Breast epithelium (tissue), 4 donors: ENCODE measurements around the gene ATG101. TPM values are rescaled to one million over a fixed set of nuclear protein-coding genes. Genes with fewer than 3 reads are reported as not detected.
A peak's percentile ranks its signal among the peaks of the same experiment; 100 is the strongest.

ENCODE experiments used
- DNase-seq, 2 donors: peaks; one replicate each; pipeline ENCODE4 v3.0.0-alpha.2; 2019; ENCODE audit warnings: low spot score in 2 of 2
- H3K27ac ChIP-seq, 2 donors: fragments of 200-600 bp; sonication (generic) in 1 of 2; one replicate each; pipeline ENCODE4 v1.5.1; 2016 to 2019; ENCODE audit warnings: mild to moderate bottlenecking in 1 of 2
- H3K27me3 ChIP-seq, 2 donors: fragments of 200-600 bp; sonication (generic) in 1 of 2; one replicate each; pipeline versions ENCODE4 v1.5.1 to v1.6.0; 2017 to 2019; ENCODE audit warnings: control low read depth in 1 of 2, mild to moderate bottlenecking in 1 of 2
- H3K36me3 ChIP-seq: fragments of 200-600 bp; one replicate; pipeline ENCODE4 v1.5.1; 2019
- H3K4me1 ChIP-seq, 2 donors: fragments of 200-600 bp; sonication (generic); one replicate each; pipeline ENCODE4 v1.5.1; 2016 to 2019; ENCODE audit warnings: control low read depth in 1 of 2
- H3K4me3 ChIP-seq, 3 donors: fragments of 200-600 bp; sonication (generic); 1 replicate in 2 of 3; 2 replicates in 1 of 3; pipeline ENCODE4 v1.5.1; 2016 to 2019; ENCODE audit warnings: mild to moderate bottlenecking in 3 of 3, moderate library complexity in 2 of 3
- H3K9me3 ChIP-seq, 2 donors: fragments of 200-600 bp; sonication (generic) in 1 of 2; one replicate each; pipeline ENCODE4 v1.5.1; 2016 to 2019; ENCODE audit warnings: control low read depth in 1 of 2
- POLR2A ChIP-seq: fragments of 450-650 bp; IDR thresholded peaks from one replicate; pipeline ENCODE4 v1.6.1; 2016; ENCODE audit warnings: antibody characterized with exemption, mild to moderate bottlenecking, moderate library complexity
- POLR2AphosphoS5 ChIP-seq, 3 donors: sonication (generic); formaldehyde crosslinking; IDR thresholded peaks; one replicate each; pipeline ENCODE4 v1.6.1; 2017; ENCODE audit warnings: antibody characterized with exemption in 3 of 3
- intact Hi-C: fragments of 100-400 bp; cut with DNase I; formaldehyde crosslinking; loops from one replicate; pipeline ENCODE4 v1.15.1; 2023; ENCODE audit warnings: low total_unique reads
- total RNA-seq, 3 donors: library from RNA; depleted of rRNA; stranded (reverse); fragments of >200 nt; gene quantifications; one replicate each; pipeline ENCODE4 v1.1.0, GENCODE V29; 2016
- TF ChIP-seq, protein P1 (sequence below), 3 donors: fragments of 450-650 bp; IDR thresholded peaks; one replicate each; pipeline ENCODE4 v1.5.1; 2016 to 2017; ENCODE audit warnings: antibody characterized with exemption in 3 of 3, mild to moderate bottlenecking in 3 of 3, moderate library complexity in 3 of 3

The ATG101 gene
- total RNA-seq, 3 donors from 2014 or later: 35.0 to 54.2 (median 39.7) TPM

DNA sequence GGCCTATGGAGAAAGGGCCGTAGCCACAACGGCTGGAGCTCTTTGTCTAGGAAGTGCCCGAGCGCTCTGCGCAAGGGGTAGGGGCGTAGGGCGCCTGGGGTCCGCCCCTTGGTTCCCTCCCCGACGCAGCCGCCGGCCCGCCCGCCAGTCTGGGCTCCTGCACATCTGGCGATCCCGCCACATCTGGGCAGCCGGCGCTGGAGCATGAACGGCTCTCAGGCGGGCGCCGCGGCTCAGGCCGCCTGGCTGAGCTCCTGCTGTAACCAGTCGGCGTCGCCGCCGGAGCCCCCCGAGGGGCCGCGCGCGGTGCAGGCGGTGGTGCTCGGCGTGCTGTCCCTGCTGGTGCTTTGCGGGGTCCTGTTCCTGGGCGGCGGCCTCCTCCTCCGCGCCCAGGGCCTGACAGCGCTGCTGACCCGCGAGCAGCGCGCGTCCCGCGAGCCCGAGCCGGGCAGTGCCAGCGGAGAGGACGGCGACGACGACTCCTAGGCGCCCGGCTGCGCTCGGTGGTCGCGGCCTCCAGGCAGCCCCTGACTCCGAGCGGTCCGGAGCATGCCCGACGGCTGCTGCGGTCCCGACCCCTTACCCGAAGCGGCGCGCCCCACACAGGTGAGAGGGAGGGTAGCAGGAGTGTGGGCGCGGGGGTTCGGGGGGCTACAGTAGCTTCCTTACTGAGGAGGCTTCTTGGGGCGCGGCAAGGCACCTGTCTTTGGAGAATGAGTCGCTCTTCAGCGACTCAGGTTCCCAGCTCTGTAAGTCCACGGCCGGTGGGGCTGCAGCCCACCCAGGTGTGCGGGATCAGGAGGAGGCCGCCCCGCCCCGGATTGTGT is 10.0 kb downstream of the ATG101 start, which contains the start of gene SMIM41:
Gene SMIM41, plus strand, starts transcription at position 129 of the 827 bp plus-strand sequence. Its CDS starts 76 bp downstream, at position 205.
- no peak for TF ChIP-seq POLR2AphosphoS5 (IDR thresholded peaks at IDR 0.05)
- TF ChIP-seq POLR2A: no peak
- TF ChIP-seq, protein P1, sequence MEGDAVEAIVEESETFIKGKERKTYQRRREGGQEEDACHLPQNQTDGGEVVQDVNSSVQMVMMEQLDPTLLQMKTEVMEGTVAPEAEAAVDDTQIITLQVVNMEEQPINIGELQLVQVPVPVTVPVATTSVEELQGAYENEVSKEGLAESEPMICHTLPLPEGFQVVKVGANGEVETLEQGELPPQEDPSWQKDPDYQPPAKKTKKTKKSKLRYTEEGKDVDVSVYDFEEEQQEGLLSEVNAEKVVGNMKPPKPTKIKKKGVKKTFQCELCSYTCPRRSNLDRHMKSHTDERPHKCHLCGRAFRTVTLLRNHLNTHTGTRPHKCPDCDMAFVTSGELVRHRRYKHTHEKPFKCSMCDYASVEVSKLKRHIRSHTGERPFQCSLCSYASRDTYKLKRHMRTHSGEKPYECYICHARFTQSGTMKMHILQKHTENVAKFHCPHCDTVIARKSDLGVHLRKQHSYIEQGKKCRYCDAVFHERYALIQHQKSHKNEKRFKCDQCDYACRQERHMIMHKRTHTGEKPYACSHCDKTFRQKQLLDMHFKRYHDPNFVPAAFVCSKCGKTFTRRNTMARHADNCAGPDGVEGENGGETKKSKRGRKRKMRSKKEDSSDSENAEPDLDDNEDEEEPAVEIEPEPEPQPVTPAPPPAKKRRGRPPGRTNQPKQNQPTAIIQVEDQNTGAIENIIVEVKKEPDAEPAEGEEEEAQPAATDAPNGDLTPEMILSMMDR (IDR thresholded peaks at IDR 0.05): no peak
- peak within 1 kb of the TSS in 1 of 2 donors; percentile 89 for H3K27ac ChIP-seq
- H3K36me3 ChIP-seq: no peaks in the 10 kb centered on the region
- H3K4me3 ChIP-seq: no peak within 1 kb of the TSS
- DNase-seq: no peak
- no peaks in the 10 kb centered on the region for H3K9me3 ChIP-seq
- no peaks in the 10 kb centered on the region for H3K27me3 ChIP-seq
- peaks cover 0 to 15% of the 10 kb centered on the region in 2 donors for H3K4me1 ChIP-seq
- intact Hi-C loops: loop anchor here (5.0 kb wide), 2 partner anchors 52 to 407 kb away; no protein-coding TSS in a partner anchor

DNA sequence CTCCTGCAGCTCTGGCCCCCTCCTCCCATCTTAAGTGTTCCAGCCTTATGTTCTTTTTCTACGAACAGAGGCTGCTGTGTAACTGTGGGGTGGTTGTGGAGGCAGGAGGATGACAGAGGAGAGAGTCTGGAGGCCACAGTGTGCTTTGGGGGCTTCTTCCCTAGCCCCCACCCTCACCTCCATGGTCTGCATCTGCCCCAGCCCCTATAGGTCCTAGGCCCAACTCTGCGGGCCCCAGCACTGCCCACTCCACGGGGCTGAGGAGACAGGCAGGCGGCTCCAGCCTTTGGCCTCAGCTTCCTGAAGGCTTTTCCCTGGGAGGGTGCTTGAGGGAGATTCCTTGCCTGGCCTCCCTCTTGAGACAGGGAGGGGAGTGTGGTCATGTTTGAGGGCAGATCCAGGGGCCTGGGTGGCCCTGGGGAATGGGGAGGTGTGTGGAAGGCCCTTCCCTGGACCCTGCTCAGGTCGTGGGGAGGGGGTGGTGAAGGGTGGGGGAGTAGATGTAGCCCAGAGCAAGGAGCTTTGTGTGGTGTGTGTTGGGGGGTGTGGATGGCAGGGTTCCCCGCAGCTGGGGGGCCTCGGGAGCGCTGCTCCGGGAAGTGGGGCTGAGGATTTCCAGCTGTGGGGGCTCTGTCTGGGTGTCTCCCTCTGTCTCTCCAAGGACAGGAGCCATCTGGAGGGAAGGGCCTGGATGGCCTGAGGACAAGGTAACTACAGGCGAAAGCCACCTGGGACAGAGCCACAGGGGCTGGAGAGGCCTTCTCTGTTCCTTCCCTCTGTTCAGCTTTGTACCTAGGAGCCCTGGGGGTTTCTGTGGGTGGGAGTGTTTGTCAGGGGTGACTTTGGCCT is 10.8 kb downstream of the ATG101 start:
- H3K4me1 ChIP-seq: peaks cover 0 to 15% of the 10 kb centered on the region in 2 donors
- DNase-seq: no peak
- no peak for TF ChIP-seq POLR2A
- no peak for TF ChIP-seq POLR2AphosphoS5 (IDR thresholded peaks at IDR 0.05)
- H3K4me3 ChIP-seq: no peak overlapping the region
- H3K36me3 ChIP-seq: no peaks in the 10 kb centered on the region
- intact Hi-C loops: loop anchor here (5.0 kb wide), 1 partner anchor 53 kb away; no protein-coding TSS in a partner anchor
- no peaks in the 10 kb centered on the region for H3K9me3 ChIP-seq
- H3K27ac ChIP-seq: peak overlapping the region; percentile 58 to 89
- no peaks in the 10 kb centered on the region for H3K27me3 ChIP-seq

DNA sequence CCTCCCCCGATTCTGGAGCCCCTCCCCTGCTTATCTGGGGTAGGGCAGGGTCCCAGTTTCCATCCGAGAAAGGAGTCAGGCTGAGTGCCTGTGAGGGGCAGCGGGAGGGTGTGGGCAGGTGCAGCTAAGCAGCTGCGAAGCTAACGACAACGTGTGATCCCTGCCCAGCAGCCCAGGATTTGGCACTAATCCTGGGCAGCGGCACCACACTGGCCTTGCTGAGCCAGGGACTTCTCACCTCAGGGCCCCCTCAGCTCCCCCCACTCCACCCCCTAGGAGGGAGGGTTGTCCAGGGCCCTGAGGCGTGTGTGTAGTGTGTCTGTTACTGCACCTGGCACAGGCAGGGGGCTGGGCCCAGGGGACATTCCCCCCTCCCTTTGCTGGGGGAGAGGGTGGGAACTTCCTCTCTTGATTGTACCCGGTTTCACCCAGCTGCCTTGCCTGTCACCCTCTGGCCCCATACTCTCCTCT is 11.5 kb downstream of the ATG101 start:
- intact Hi-C loops: loop anchor here (5.0 kb wide), 1 partner anchor 54 kb away; no protein-coding TSS in a partner anchor
- Histone ChIP-seq H3K9me3 (no peaks in the 10 kb centered on the region), H3K27ac (peak overlapping the region; percentile 58 to 89), H3K4me3 (peak overlapping the region in 1 of 3 donors; percentile 37), H3K4me1 (peaks cover 0 to 15% of the 10 kb centered on the region in 2 donors), H3K27me3 (no peaks in the 10 kb centered on the region), H3K36me3 (no peaks in the 10 kb centered on the region)
- DNase-seq: no peak
- TF ChIP-seq POLR2A (no peak), POLR2AphosphoS5 (IDR thresholded peaks at IDR 0.05) (no peak)
- TF ChIP-seq, protein P1 (IDR thresholded peaks at IDR 0.05): no peak

DNA sequence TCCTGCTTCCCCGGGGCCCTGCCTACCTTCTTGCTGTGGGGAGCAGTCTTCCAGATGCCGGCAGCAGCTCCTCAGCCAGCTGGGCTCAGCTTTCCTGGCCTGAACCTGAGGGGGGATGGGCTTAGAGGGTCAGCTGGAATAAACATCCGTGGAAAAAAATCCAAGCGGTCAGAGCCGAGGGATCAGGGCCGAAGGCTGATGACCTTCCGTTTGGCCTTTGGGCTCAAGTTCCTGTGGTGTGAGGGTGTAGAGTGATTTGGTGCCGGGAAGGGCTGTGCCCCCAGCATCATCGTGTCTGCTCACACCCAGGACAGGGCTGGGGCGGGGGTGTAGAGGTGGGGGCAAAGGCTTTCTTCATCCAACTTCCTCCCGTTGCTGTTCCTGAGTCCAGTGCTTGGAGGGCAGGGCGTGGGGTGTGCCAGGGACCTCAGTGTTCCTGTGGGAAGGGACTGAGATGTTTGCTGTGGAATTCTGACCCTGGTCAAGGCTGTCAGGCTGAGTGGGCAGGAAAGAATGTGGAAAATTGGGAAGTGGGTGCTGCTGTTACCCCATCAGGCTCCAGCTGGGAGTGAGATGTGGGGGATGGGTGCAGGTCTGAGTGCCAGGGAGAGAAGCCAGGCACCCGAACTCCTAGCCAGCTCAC is 12.4 kb downstream of the ATG101 start:
- TF ChIP-seq, protein P1 (IDR thresholded peaks at IDR 0.05): no peak
- TF ChIP-seq POLR2AphosphoS5 (IDR thresholded peaks at IDR 0.05) (no peak), POLR2A (no peak)
- Histone ChIP-seq H3K27ac (peak overlapping the region; percentile 58 to 89), H3K4me1 (peaks cover 0 to 15% of the 10 kb centered on the region in 2 donors), H3K9me3 (no peaks in the 10 kb centered on the region), H3K4me3 (peak overlapping the region in 1 of 3 donors; percentile 37), H3K27me3 (no peaks in the 10 kb centered on the region), H3K36me3 (no peaks in the 10 kb centered on the region)
- intact Hi-C loops: loop anchor here (5.0 kb wide), 1 partner anchor 55 kb away; no protein-coding TSS in a partner anchor
- DNase-seq: no peak

DNA sequence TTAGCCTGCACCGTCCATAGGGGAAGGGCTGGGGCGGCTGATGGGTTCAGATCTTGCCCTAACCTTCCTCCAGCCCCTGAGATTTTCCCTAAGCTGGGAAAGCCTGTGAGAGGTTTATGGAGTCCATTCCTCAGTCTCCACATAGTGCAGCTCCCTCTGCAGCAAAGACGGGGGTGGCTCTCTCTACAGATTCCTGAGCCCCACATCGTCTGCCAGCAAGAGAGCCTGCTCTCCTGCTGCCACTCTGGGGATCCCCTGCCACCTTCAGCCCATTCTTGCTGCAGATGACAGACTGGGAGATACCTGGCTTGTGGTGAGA is 12.8 kb downstream of the ATG101 start:
- intact Hi-C loops: loop anchor here (5.0 kb wide), 1 partner anchor 55 kb away; no protein-coding TSS in a partner anchor
- no peak overlapping the region for H3K4me3 ChIP-seq
- DNase-seq: no peak
- TF ChIP-seq POLR2A: no peak
- TF ChIP-seq, protein P1 (IDR thresholded peaks at IDR 0.05): no peak
- TF ChIP-seq POLR2AphosphoS5 (IDR thresholded peaks at IDR 0.05): no peak
- peaks cover 0 to 15% of the 10 kb centered on the region in 2 donors for H3K4me1 ChIP-seq
- peak overlapping the region; percentile 58 to 89 for H3K27ac ChIP-seq
- no peaks in the 10 kb centered on the region for H3K9me3 ChIP-seq
- no peaks in the 10 kb centered on the region for H3K27me3 ChIP-seq
- no peaks in the 10 kb centered on the region for H3K36me3 ChIP-seq
